Measurements from ENCODE around the gene WFS1.

Gene WFS1

DNA sequence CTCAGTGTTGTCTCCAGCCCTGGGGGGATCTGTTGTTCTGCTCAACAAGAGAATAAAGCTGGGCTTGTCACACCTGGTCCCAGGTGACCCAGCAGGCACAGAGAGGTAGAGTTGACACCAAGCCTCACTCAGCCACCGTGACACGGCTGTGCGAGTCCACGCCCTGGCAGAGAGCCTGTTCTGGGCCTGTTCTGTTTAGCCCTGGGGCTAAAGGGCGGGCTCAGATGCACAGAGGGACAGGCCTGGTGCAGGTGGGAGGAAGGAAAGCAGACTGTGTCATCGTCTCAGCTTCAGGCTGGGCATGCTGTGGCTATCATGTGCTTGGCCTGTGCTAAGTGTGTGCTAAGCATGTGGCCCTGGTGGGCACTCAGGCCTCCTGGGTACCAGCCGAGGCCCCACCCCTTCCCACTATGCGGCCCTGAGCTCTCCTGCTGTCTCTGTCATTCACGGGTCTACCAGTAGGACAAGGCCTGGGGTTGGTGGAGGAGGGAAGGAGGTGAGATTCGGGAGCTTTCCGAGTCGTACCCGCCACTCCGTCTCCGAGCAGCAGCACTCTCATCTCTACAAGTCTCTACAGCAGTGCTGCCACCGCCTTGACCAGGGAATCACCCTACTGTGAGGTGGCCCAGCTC, 10.8 kb downstream of the WFS1 start:
- DNase-seq (ENCODE audit: low read depth), result peak; percentile 81
- TF ChIP-seq, protein P1, sequence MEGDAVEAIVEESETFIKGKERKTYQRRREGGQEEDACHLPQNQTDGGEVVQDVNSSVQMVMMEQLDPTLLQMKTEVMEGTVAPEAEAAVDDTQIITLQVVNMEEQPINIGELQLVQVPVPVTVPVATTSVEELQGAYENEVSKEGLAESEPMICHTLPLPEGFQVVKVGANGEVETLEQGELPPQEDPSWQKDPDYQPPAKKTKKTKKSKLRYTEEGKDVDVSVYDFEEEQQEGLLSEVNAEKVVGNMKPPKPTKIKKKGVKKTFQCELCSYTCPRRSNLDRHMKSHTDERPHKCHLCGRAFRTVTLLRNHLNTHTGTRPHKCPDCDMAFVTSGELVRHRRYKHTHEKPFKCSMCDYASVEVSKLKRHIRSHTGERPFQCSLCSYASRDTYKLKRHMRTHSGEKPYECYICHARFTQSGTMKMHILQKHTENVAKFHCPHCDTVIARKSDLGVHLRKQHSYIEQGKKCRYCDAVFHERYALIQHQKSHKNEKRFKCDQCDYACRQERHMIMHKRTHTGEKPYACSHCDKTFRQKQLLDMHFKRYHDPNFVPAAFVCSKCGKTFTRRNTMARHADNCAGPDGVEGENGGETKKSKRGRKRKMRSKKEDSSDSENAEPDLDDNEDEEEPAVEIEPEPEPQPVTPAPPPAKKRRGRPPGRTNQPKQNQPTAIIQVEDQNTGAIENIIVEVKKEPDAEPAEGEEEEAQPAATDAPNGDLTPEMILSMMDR (IDR thresholded peaks at IDR 0.05; ENCODE audit: insufficient read depth, low read depth, low read length, missing control alignments), result no peak
- H3K4me3 ChIP-seq (ENCODE audit: low read length), result no peak overlapping the region

DNA sequence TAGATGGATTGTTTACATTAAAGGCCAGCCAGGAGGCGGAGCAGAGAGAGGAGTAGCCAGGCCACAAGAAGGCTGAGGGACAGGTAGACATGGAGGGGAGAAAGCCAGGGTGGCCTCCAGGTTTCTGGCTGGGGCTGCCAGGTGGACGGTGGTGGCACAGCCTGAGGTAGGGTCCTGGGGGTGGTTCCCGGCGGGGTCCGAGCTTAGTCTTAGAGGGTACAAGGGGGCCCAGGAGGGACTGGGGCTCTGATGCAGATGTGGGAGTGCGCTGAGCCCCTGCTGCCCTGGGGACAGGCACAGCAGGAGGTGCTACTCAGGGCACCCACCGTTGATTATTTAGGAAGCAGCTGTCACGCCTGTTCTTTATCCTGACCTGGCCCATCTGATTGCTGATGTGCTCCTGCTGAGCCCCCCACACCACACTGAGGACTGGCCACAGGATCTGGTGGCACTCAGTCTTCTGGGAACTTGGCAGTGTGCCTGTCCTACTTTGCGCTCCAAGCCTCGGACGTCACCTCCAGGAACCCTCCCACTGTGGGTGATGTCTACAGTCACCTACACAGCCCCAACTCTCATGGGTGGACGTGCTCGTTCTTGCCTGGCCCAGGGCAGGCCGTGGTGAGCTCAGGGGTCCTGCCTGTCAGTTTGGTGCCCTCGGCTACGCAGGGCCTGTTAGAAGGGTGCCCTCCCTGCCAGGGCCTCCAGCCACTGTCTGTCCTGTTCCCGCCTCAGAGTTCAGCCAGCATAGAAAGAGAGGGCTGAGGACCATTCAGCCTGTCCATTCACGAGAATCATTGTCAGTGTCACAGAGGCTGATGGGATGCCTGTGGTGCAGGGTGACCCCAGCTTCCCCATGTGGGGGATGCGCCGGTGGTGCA, 12.0 kb downstream of the WFS1 start:
- TF ChIP-seq, protein P1 (IDR thresholded peaks at IDR 0.05; ENCODE audit: insufficient read depth, low read depth, low read length, missing control alignments), result no peak

DNA sequence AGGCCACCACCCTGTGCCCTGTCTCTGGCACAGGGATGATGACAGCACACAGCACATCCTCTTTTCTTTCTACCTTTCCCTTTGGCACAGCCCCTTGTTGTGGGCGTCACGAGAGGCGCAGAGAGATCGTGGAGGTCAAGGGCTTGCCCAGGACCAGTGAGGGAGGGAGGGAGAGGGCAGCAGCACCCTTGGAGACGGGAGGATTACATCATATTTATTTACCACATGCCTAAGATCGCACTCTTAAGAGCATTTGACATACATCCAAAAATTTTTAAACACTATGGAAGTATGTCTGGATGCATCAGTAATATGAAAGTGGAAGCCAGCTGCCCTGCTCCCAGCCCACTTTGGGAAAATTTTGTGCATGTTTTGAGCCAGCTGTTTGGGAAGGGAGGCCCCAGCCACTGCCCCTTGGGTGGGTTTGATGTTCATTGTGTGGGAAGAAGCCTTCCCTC, 12.7 kb downstream of the WFS1 start:
- TF ChIP-seq, protein P1 (IDR thresholded peaks at IDR 0.05; ENCODE audit: insufficient read depth, low read depth, low read length, missing control alignments), result no peak
- H3K4me3 ChIP-seq (ENCODE audit: low read length), result no peak overlapping the region
- DNase-seq (ENCODE audit: low read depth), result no peak

More for the DNA sequence above, 12.0 kb downstream of the WFS1 start:
- no peak for DNase-seq (ENCODE audit: low read depth)
- no peak overlapping the region for H3K4me3 ChIP-seq (ENCODE audit: low read length)

GRCh38 chr4:6283282-6283681, 13.6 kb downstream of the WFS1 start:
- no peak overlapping the region for H3K4me3 ChIP-seq (ENCODE audit: low read length)
- TF ChIP-seq, protein P1 (IDR thresholded peaks at IDR 0.05; ENCODE audit: insufficient read depth, low read depth, low read length, missing control alignments), result no peak
- DNase-seq (ENCODE audit: low read depth), result no peak

GRCh38 chr4:6287017-6287788, 17.6 kb downstream of the WFS1 start:
- DNase-seq (ENCODE audit: low read depth), result no peak
- no peak overlapping the region for H3K4me3 ChIP-seq (ENCODE audit: low read length)
- TF ChIP-seq, protein P1 (IDR thresholded peaks at IDR 0.05; ENCODE audit: insufficient read depth, low read depth, low read length, missing control alignments), result no peak

DNA sequence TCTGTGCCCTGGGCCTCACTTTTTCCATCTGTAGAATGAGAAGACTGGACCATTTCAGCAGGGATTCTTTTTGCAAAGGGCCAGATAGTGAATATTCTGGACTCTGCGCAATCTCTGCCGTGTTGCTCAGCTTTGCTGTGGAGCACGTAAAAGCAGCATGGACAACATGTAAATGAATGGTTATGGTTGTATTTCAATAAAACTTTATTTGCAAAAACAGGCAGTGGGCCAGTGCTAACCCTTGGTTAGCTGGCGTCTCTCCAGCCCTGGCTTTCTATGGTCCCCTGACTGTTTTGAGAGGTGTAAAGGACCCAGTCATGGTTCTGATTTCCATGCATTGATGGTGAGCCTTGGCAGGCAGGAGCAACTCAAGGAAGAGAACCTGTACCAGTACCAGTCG, 18.7 kb downstream of the WFS1 start:
- no peak for DNase-seq (ENCODE audit: low read depth)
- H3K4me3 ChIP-seq (ENCODE audit: low read length), result no peak overlapping the region
- TF ChIP-seq, protein P1 (IDR thresholded peaks at IDR 0.05; ENCODE audit: insufficient read depth, low read depth, low read length, missing control alignments), result no peak

All from epithelial cell of esophagus (primary cell).